Liver (tissue), 9 donors: ENCODE measurements around the gene PLB1. TPM values are rescaled to one million over a fixed set of nuclear protein-coding genes. Genes with fewer than 3 reads are reported as not detected.

ENCODE experiments used
- DNase-seq: peaks from one replicate; pipeline ENCODE4 v3.0.0-alpha.2; 2017; ENCODE audit warnings: low spot score
- H3K27ac ChIP-seq, 2 donors: one replicate each; pipeline ENCODE4 v1.7.0; 2013; ENCODE audit warnings: inconsistent platforms in 2 of 2, low read length in 2 of 2, control low read depth in 1 of 2, low read depth in 1 of 2, mild to moderate bottlenecking in 1 of 2
- H3K27me3 ChIP-seq, 4 donors: one replicate each; pipeline versions ENCODE4 v1.6.1 to v1.7.0; 2013; ENCODE audit warnings: low read length in 3 of 4, inconsistent platforms in 1 of 4, mild to moderate bottlenecking in 1 of 4, moderate library complexity in 1 of 4; ENCODE audit not compliant: control insufficient read depth in 4 of 4, insufficient read depth in 4 of 4
- H3K36me3 ChIP-seq, 4 donors: one replicate each; pipeline versions ENCODE4 v1.6.1 to v1.7.0; 2013; ENCODE audit warnings: low read length in 3 of 4, mild to moderate bottlenecking in 3 of 4, low read depth in 1 of 4, moderate library complexity in 1 of 4; ENCODE audit not compliant: control insufficient read depth in 4 of 4, insufficient read depth in 3 of 4
- H3K4me1 ChIP-seq, 4 donors: one replicate each; pipeline versions ENCODE4 v1.6.1 to v1.7.0; 2013; ENCODE audit warnings: low read length in 3 of 4, mild to moderate bottlenecking in 3 of 4, moderate library complexity in 1 of 4; ENCODE audit not compliant: control insufficient read depth in 4 of 4, insufficient read depth in 4 of 4
- H3K4me3 ChIP-seq, 3 donors: one replicate each; pipeline versions ENCODE4 v1.6.1 to v1.7.0; 2013; ENCODE audit warnings: low read length in 3 of 3, control low read depth in 1 of 3, low read depth in 1 of 3, mild to moderate bottlenecking in 1 of 3
- H3K9ac ChIP-seq, 2 donors: one replicate each; pipeline ENCODE4 v1.7.0; 2013; ENCODE audit warnings: low read length in 2 of 2, mild to moderate bottlenecking in 2 of 2, moderate library complexity in 2 of 2, control low read depth in 1 of 2, low read depth in 1 of 2
- H3K9me3 ChIP-seq, 4 donors: one replicate each; pipeline versions ENCODE4 v1.6.1 to v1.7.0; 2013; ENCODE audit warnings: low read length in 3 of 4; ENCODE audit not compliant: control insufficient read depth in 4 of 4
- ATF3 ChIP-seq: IDR thresholded peaks from 2 replicates; pipeline ENCODE4 v1.6.1; 2016; ENCODE audit warnings: antibody characterized with exemption
- CTCF ChIP-seq: fragments of 150-350 bp; IDR thresholded peaks from 2 replicates; pipeline ENCODE4 v1.5.1; 2017; ENCODE audit warnings: improper control_type of control experiment, low read depth, low read length; ENCODE audit not compliant: missing input control
- EGR1 ChIP-seq, 2 donors: IDR thresholded peaks; 2 replicates each; pipeline ENCODE4 v1.6.1; 2016 to 2018; ENCODE audit warnings: antibody characterized with exemption in 2 of 2, low read depth in 2 of 2
- FOXA1 ChIP-seq: IDR thresholded peaks from 2 replicates; pipeline ENCODE4 v1.6.1; 2016; ENCODE audit warnings: antibody characterized with exemption
- FOXA2 ChIP-seq: IDR thresholded peaks from 2 replicates; pipeline ENCODE4 v1.6.1; 2016; ENCODE audit warnings: antibody characterized with exemption
- GABPA ChIP-seq, 2 donors: IDR thresholded peaks in 1 of 2; conservative IDR thresholded peaks in 1 of 2; 2 replicates each; pipeline ENCODE4 v1.6.1; 2016; ENCODE audit warnings: antibody characterized with exemption in 2 of 2, mild to moderate bottlenecking in 1 of 2, moderate library complexity in 1 of 2
- HNF4A ChIP-seq, 2 donors: conservative IDR thresholded peaks; 2 replicates each; pipeline ENCODE4 v1.6.1; 2016; ENCODE audit warnings: antibody characterized with exemption in 2 of 2, mild to moderate bottlenecking in 2 of 2
- HNF4G ChIP-seq: IDR thresholded peaks from 2 replicates; pipeline ENCODE4 v1.6.1; 2016; ENCODE audit warnings: antibody characterized with exemption
- JUND ChIP-seq, 2 donors: IDR thresholded peaks; 2 replicates each; pipeline ENCODE4 v1.6.1; 2016; ENCODE audit warnings: antibody characterized with exemption in 2 of 2
- MAX ChIP-seq: IDR thresholded peaks from 2 replicates; pipeline ENCODE4 v1.6.1; 2016; ENCODE audit warnings: antibody characterized with exemption
- NR2F2 ChIP-seq: IDR thresholded peaks from 2 replicates; pipeline ENCODE4 v1.6.1; 2016; ENCODE audit warnings: antibody characterized with exemption
- RAD21 ChIP-seq, 2 donors: IDR thresholded peaks; 2 replicates each; pipeline ENCODE4 v1.6.1; 2016; ENCODE audit warnings: antibody characterized with exemption in 2 of 2, mild to moderate bottlenecking in 2 of 2
- REST ChIP-seq: IDR thresholded peaks from 2 replicates; pipeline ENCODE4 v1.6.1; 2016; ENCODE audit warnings: antibody characterized with exemption, mild to moderate bottlenecking
- RXRA ChIP-seq, 2 donors: IDR thresholded peaks; 2 replicates each; pipeline ENCODE4 v1.6.1; 2017 to 2018; ENCODE audit warnings: antibody characterized with exemption in 2 of 2, mild to moderate bottlenecking in 1 of 2
- SP1 ChIP-seq: IDR thresholded peaks from 2 replicates; pipeline ENCODE4 v1.6.1; 2018; ENCODE audit warnings: antibody characterized with exemption, mild to moderate bottlenecking
- TAF1 ChIP-seq: conservative IDR thresholded peaks from 2 replicates; pipeline ENCODE4 v1.6.1; 2016; ENCODE audit warnings: antibody characterized with exemption, mild to moderate bottlenecking
- YY1 ChIP-seq: IDR thresholded peaks from 2 replicates; pipeline ENCODE4 v1.6.1; 2016; ENCODE audit warnings: antibody characterized with exemption, mild to moderate bottlenecking
- ZBTB33 ChIP-seq: IDR thresholded peaks from 2 replicates; pipeline ENCODE4 v1.6.1; 2016; ENCODE audit warnings: antibody characterized with exemption
- WGBS: extraction: QIAGEN DNeasy Blood & Tissue Kit; methylation state at CpG from one replicate; pipeline ENCODE4 v1.1.7; 2013; 5-methylcytosine and 5-hydroxymethylcytosine counted together
- polyA plus RNA-seq, 2 donors: library from polyadenylated mRNA; stranded (reverse) in 1 of 2; unstranded in 1 of 2; fragments of 200-250 nt in 1 of 2; fragments of >200 nt in 1 of 2; fragmentation: Nextera tagmentation in 1 of 2; extraction: Ambion mirVana in 1 of 2; gene quantifications; one replicate each; pipeline versions ENCODE4 v1.2.1 to v1.2.3, GENCODE V29; 2013 to 2015
- total RNA-seq, 2 donors: library from RNA; depleted of rRNA; stranded (reverse); fragments of >200 nt; gene quantifications; one replicate each; pipeline ENCODE4 v1.2.3, GENCODE V29; 2014
- donor health status: healthy.
- donor health status: healthy.
- donor health status: healthy.
- donor health status: healthy.
- donor health status: healthy.

The PLB1 gene
- total and polyA plus RNA-seq, 4 donors = 0.58 to 4.5 (median 1.6) TPM

- Histone ChIP-seq H3K27me3 (no peaks in the 10 kb centered on the region), H3K27ac (no peak overlapping the region), H3K36me3 (no peaks in the 10 kb centered on the region), H3K9me3 (no peaks in the 10 kb centered on the region), H3K4me1 (no peaks in the 10 kb centered on the region), H3K9ac (no peak overlapping the region), H3K4me3 (no peak overlapping the region)
- DNase-seq = no peak
- 76% methylated on average over 2 of the region's 2 CpGs for WGBS
- TF ChIP-seq RXRA (IDR thresholded peaks at IDR 0.05) (no peak), FOXA2 (no peak), HNF4A (conservative IDR thresholded peaks at IDR 0.05) (no peak), TAF1 (no peak), MAX (no peak), RAD21 (IDR thresholded peaks at IDR 0.05) (no peak), CTCF (no peak), ZBTB33 (no peak), FOXA1 (no peak), EGR1 (IDR thresholded peaks at IDR 0.05; ENCODE audit: low read depth in 2 of 2) (no peak), JUND (IDR thresholded peaks at IDR 0.05) (no peak), ATF3 (no peak), HNF4G (no peak), SP1 (no peak), REST (no peak), NR2F2 (no peak), GABPA (IDR thresholded peaks at IDR 0.05 in 1 of 2, conservative IDR thresholded peaks at IDR 0.05 in 1 of 2) (no peak), YY1 (no peak)
These were observed 117.3 kb downstream of the PLB1 start for GRCh38 chr2:28613186-28613585.
